Measurements from ENCODE around the gene TEDC2.
"Not testable (repeated sequence)": the region's sequence is repeated elsewhere in the genome, so short reads cannot be mapped to it uniquely, and the experiment has no call there.

Gene TEDC2

DNA sequence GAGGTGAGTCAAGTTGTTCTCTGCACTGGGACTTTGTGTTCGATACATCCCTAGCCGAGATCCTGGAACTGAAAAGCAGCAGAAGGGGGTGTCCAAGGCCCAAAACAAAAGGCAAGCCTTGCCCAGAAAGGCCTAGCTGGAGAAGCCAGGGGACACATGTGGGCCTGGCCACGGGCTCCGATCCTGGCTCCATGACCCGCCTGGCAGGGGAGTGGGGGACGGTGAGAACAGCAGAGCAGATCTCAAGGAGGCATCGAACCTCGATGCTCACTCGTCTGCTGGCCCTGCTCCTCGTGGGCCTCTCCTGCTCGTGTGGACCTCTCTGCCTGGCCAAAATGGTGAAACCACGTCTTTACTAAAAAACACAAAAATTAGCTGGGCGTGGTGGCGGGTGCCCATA is 21.8 kb upstream of the TEDC2 start:
- no peak for DNase-seq

- DNase-seq, result no peak
Measured at GRCh38 chr16:2439598-2439997, 20.3 kb upstream of the TEDC2 start.

GRCh38 chr16:2441143-2441804 is 18.6 kb upstream of the TEDC2 start:
- DNase-seq, result not testable (repeated sequence)

- DNase-seq, result no peak
Measured at GRCh38 chr16:2443555-2443954, 16.4 kb upstream of the TEDC2 start.

DNA sequence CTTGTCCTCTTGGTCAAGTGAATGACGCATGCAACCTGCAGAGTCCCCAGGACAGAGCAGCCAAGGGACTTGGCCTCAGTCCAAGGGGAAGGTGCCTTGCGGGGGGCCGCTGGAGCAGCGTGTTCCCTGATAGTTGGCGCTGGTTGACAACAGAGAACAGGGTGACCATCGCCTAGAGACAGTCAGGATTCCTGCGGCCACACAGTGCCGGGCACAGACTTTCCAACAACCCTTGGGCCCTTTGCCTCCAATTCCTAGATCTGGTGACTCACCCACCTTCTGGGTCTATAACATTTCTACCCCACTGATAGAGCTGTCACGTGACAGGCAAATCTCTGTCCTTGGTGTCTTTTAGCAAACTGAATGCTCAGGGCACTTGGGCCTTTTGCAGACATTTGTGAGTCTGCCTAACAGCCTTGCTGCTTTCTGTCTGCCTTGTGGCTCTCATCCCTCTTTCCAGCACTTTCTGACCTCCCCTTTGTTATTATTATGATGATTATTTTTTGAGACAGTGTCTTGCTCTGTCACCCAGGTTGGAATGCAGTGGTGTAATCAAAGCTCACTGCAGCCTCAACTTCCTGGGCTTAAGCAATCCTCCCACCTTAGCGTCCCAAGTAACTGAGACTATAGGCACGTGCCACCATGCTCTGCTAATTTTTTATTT is 11.9 kb upstream of the TEDC2 start:
- no peak for DNase-seq

GRCh38 chr16:2449118-2449517 is 10.8 kb upstream of the TEDC2 start:
- DNase-seq, result no peak

DNA sequence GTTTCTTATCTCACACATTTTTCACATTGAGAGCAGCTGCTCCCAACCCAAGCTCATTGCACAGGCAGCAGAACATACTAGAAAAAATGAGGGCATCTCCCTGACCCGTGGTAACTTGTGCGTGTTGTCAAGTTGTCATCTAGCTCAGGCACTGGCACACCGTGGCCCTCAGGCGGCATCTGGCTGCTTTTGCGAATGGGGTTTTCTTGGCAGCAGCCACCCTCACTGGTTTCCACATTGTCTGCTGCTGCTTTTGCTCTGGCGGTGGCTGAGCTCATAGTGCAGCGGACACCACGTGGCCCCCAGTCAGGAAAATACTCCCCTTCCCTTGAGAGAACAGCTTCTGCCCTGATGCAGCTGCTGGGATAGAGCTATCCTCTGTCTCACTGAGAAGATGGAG is 9.4 kb upstream of the TEDC2 start:
- no peak for DNase-seq

DNA sequence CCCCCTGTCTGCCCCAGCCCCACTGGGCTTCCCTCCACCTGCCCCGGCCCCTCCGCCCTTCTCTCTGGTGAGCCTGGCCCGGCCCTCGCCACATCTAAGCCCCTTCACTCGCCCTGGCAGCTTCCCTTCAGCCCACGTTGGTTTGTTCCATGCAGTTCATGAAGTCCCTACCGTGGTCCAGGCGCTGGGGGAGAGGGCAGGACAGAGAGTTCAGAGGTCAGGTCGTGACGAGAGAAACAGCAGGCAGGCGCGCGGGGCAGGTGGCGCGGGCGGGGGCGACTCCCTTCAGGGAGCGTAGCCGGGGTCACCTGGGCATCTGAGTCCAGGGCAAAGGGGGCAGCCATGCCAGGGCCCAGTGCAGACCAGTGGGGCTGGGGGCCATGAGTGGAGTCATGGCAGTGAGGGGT is 8.9 kb upstream of the TEDC2 start:
- DNase-seq, result no peak

- DNase-seq, result no peak
Measured at GRCh38 chr16:2451851-2452320, 8.0 kb upstream of the TEDC2 start.

DNA sequence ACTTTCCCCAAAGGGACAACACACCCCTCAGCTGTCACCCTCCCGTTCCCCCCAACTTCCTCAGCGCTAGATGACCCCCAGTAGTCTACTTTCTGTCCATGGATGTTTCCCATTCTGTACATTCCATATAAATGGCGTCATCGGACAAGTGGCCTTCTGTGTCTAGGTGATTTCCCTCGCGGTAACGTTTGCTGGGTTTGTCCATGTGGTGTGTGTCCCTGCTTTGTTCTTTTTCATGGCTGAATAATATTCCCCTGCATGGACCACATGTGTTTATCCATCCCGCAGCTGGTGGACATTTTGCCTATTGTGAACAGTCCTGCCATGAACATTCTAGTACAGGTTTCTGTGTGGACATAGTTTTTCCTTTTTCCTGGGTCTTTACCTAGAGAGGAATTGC is 7.3 kb upstream of the TEDC2 start:
- DNase-seq, result no peak

- no peak for DNase-seq
Measured at GRCh38 chr16:2455081-2455845, 4.6 kb upstream of the TEDC2 start.

- no peak for DNase-seq
Measured at GRCh38 chr16:2456551-2457153, 3.3 kb upstream of the TEDC2 start.

GRCh38 chr16:2457267-2457666 is 2.6 kb upstream of the TEDC2 start:
- DNase-seq, result no peak

GRCh38 chr16:2457946-2458345 is 2.0 kb upstream of the TEDC2 start:
- no peak for DNase-seq

DNA sequence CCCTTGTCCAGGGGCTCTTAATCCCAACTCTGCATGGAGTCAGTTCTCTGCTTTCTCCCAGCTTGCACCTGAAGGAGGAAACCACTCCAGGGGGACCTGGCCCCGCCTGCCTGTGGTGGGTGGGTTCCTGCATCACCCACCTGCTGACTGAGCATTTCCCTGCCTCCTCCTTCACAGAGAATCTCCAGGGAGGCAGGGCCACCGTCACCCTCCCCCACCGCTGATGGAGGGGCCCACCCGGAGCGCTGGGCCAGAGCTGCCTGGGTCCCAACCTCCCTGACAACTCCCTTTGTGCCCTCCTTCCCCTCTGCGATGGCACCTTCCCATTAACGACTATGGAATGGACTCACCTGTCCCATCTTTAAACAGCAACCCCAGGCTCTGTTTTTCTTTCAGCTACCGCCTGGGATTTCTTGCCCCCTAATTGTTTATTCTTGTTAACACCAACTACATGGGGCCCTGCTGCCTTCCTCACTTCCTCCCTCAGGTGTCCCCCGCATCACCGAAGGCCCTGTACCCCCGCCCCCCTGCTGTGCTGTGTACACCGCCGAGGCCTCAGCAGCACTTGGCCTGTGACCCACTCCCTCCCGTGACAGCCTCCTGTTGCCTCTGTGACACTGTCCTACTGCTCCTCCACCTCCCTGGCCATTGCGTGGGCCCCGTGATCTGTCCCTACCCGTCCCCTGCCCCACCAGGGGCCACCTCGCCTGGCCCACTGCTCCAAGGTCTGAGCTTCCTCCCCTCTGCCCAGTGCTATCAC is 842 bp upstream of the TEDC2 start:
- no peak for DNase-seq

GRCh38 chr16:2460391-2460713 is 443 bp downstream of the TEDC2 start:
- DNase-seq, result no peak

- DNase-seq, result no peak
Measured at GRCh38 chr16:2460916-2461315, 1.0 kb downstream of the TEDC2 start.

- DNase-seq, result no peak
Measured at GRCh38 chr16:2462031-2462866, 2.3 kb downstream of the TEDC2 start.

- DNase-seq, result no peak
Measured at GRCh38 chr16:2464333-2464732, 4.4 kb downstream of the TEDC2 start.

GRCh38 chr16:2465653-2466415 is 5.9 kb downstream of the TEDC2 start:
- no peak for DNase-seq

All from Kasumi-1 (cell line).